Cardiac atrium fibroblast (primary cell): ENCODE results near the gene GOLGA8J. TPM values are rescaled to one million over a fixed set of nuclear protein-coding genes. Genes with fewer than 3 reads are reported as not detected.

Source experiments
- total RNA-seq: library from RNA; depleted of rRNA; stranded (reverse); fragments of >200 nt; gene quantifications from 2 replicates; pipeline ENCODE4 v1.2.3, GENCODE V29; 2015

The GOLGA8J gene
- total RNA-seq, result not detected in 2 replicates

GRCh38 chr15:30082655-30083054 is at the start of gene GOLGA8J:
Gene GOLGA8J (plus strand): TSS chr15:30082955. CDS start chr15:30083053, 98 bp downstream.

GRCh38 chr15:30134751-30135150 is 52.0 kb downstream of the GOLGA8J start, which contains the start of gene GOLGA8T:
Gene GOLGA8T (plus strand): TSS chr15:30135051. CDS start chr15:30135149, 98 bp downstream.

Other genes starting within 250 kb of the GOLGA8J start
- not detected in 2 replicates for gene GOLGA8T, start 52.1 kb downstream of the GOLGA8J start, total RNA-seq